ENCODE data around the gene HLA-DMA. TPM values are rescaled to one million over a fixed set of nuclear protein-coding genes. Genes with fewer than 3 reads are reported as not detected.

The HLA-DMA gene
- total RNA-seq, 4 donors from 2014 or later, result 1.4 to 40.4 (median 20.8) TPM

- intact Hi-C loops (cut with DNase I; ENCODE audit: low total_unique reads) (no loop called here), in situ Hi-C loops (cut with MboI; ENCODE audit: low pct_ligation_motif_present in 1 of 4, low pct_unique_long_range_greater_than_20kb in 1 of 4, low sequenced_read_pairs in 3 of 4) (loop anchor here in 1 of 4 donors (25.0 kb wide), 1 partner anchor 448 kb away; the partner anchor contains the start of genes CUTA, PHF1 and SYNGAP1)
- no peak overlapping the region for H3K27ac ChIP-seq
- WGBS, 2 donors (ENCODE audit: low coverage in 1 of 2), result 45 to 71% methylated on average over 1 of the region's 1 CpG
- no peaks in the 10 kb centered on the region for H3K9me3 ChIP-seq
- H3K4me1 ChIP-seq, result peaks cover 6 to 35% (median 25%) of the 10 kb centered on the region in 4 donors
- H3K4me3 ChIP-seq, result no peak overlapping the region
- no peak for DNase-seq
- no peaks in the 10 kb centered on the region for H3K27me3 ChIP-seq
- no peak for TF ChIP-seq CTCF (IDR thresholded peaks at IDR 0.05)
- TF ChIP-seq POLR2A (IDR thresholded peaks at IDR 0.05), result no peak
- no peak for TF ChIP-seq POLR2AphosphoS5 (IDR thresholded peaks at IDR 0.05)
- TF ChIP-seq EP300 (IDR thresholded peaks at IDR 0.05; ENCODE audit: low read depth), result no peak
- no peaks in the 10 kb centered on the region for H3K36me3 ChIP-seq
Observed at GRCh38 chr6:32963866-32964265, 11.0 kb upstream of the HLA-DMA start.

DNA sequence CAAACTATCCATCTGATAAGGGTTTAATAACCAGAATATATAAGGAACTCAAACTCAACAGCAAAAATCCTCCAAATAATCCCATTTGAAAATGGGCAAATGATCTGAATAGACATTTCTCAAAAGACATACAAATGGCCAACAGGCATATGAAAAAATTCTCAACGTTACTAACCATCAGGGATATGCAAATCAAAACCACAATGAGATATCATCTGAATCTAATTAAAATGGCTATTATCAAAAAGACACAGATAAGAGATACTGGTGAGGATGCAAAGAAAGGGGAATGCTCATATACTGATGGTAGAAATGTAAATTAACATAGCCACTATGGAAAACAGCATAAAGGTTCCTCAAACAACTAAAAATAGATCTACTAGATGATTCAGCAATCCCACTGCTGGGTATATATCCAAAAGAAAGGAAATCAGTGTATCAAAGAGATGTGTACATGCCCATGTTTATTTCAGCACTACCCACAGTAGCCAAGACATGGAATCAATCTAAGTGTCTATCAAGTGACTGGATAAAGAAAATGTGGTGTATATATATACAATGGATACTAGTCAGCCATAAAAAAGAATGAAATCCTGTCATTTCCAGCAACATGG, 9.4 kb upstream of the HLA-DMA start:
- Histone ChIP-seq H3K27me3 (no peaks in the 10 kb centered on the region), H3K4me1 (peaks cover 6 to 34% (median 22%) of the 10 kb centered on the region in 4 donors), H3K4me3 (no peak overlapping the region), H3K27ac (no peak overlapping the region), H3K36me3 (no peaks in the 10 kb centered on the region), H3K9me3 (no peaks in the 10 kb centered on the region)
- intact Hi-C loops (cut with DNase I; ENCODE audit: low total_unique reads), result no loop called here
- in situ Hi-C loops (cut with MboI; ENCODE audit: low pct_ligation_motif_present in 1 of 4, low pct_unique_long_range_greater_than_20kb in 1 of 4, low sequenced_read_pairs in 3 of 4), result loop anchor here in 1 of 4 donors (25.0 kb wide), 1 partner anchor 450 kb away; the partner anchor contains the start of genes CUTA, PHF1 and SYNGAP1
- TF ChIP-seq CTCF (IDR thresholded peaks at IDR 0.05) (no peak), POLR2AphosphoS5 (IDR thresholded peaks at IDR 0.05) (no peak), EP300 (IDR thresholded peaks at IDR 0.05; ENCODE audit: low read depth) (no peak), POLR2A (IDR thresholded peaks at IDR 0.05) (no peak)
- WGBS, 2 donors (ENCODE audit: low coverage in 1 of 2), result 50 to 54% methylated on average over 1 of the region's 1 CpG
- DNase-seq, result no peak

DNA sequence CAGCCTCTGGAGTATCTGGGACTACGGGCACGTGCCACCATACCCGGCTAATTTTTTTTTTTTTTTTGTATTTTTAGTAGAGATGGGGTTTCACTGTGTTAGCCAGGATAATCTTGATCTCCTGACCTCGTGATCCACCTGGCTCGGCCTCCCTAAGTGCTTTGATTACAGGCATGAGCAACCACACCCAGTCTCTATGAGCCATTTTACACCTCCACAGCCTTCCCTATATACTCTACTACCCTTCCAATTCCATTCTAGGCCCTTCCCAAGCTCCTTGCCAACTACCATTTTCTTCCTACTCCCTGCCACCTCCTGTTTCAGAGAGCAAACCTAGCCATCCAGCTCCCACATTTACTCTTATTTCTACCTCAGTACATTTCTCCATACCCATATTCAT, 7.7 kb upstream of the HLA-DMA start:
- no peak overlapping the region for H3K27ac ChIP-seq
- 79% methylated on average over 5 of the region's 5 CpGs; no CpG with 5 or more reads in 1 of the 2 donors for WGBS, 2 donors (ENCODE audit: low coverage in 1 of 2)
- no peak for DNase-seq
- TF ChIP-seq CTCF (IDR thresholded peaks at IDR 0.05) (no peak), POLR2AphosphoS5 (IDR thresholded peaks at IDR 0.05) (no peak), POLR2A (IDR thresholded peaks at IDR 0.05) (no peak), EP300 (IDR thresholded peaks at IDR 0.05; ENCODE audit: low read depth) (no peak)
- no peak overlapping the region for H3K4me3 ChIP-seq
- H3K9me3 ChIP-seq, result no peaks in the 10 kb centered on the region
- H3K36me3 ChIP-seq, result no peaks in the 10 kb centered on the region
- H3K4me1 ChIP-seq, result peaks cover 0 to 16% (median 6%) of the 10 kb centered on the region in 4 donors
- in situ Hi-C loops (cut with MboI; ENCODE audit: low pct_ligation_motif_present in 1 of 4, low pct_unique_long_range_greater_than_20kb in 1 of 4, low sequenced_read_pairs in 3 of 4), result loop anchor here in 1 of 4 donors (25.0 kb wide), 1 partner anchor 452 kb away; the partner anchor contains the start of genes CUTA, PHF1 and SYNGAP1
- intact Hi-C loops (cut with DNase I; ENCODE audit: low total_unique reads), result no loop called here
- H3K27me3 ChIP-seq, result no peaks in the 10 kb centered on the region

DNA sequence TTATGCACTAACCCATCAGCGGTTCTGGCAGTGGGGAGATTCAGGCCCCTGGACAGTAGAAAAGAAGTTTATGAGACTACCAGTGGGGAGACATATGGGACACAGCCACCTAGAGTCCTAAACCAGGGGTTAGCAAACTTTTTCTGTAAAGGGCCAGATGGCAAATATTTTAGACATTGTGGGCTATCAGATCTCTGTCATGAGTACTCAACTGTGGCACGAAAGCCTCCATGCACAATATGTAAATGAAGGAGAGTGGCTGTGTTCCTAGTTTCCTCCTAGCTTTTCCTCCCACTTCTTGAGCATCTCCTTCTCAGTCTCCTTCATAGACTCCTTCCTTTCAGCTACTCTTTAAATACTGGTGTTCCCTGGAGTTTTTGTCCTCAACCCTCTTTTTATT, 3.3 kb upstream of the HLA-DMA start:
- intact Hi-C loops (cut with DNase I; ENCODE audit: low total_unique reads), result no loop called here
- no peaks in the 10 kb centered on the region for H3K9me3 ChIP-seq
- no peak for DNase-seq
- H3K4me1 ChIP-seq, result peaks cover 0 to 18% (median 6%) of the 10 kb centered on the region in 4 donors
- WGBS, 2 donors (ENCODE audit: low coverage in 1 of 2), result 75 to 84% methylated on average over 2 of the region's 2 CpGs
- H3K27ac ChIP-seq, result no peak overlapping the region
- TF ChIP-seq POLR2AphosphoS5 (IDR thresholded peaks at IDR 0.05) (no peak), POLR2A (IDR thresholded peaks at IDR 0.05) (no peak)
- no peak overlapping the region for H3K4me3 ChIP-seq
- in situ Hi-C loops (cut with MboI; ENCODE audit: low pct_ligation_motif_present in 1 of 4, low pct_unique_long_range_greater_than_20kb in 1 of 4, low sequenced_read_pairs in 3 of 4), result loop anchor here in 1 of 4 donors (25.0 kb wide), 1 partner anchor 456 kb away; the partner anchor contains the start of genes CUTA, PHF1 and SYNGAP1
- H3K36me3 ChIP-seq, result no peaks in the 10 kb centered on the region
- H3K27me3 ChIP-seq, result no peaks in the 10 kb centered on the region
